ENCODE results near the gene MARCHF7.

GRCh38 chr2:159715451-159715850, 3.1 kb downstream of the MARCHF7 start:
- TF ChIP-seq CTCF (IDR thresholded peaks at IDR 0.05) (no peak), POLR2A (IDR thresholded peaks at IDR 0.05) (no peak)
